ENCODE measurements around the gene RNF220.
A peak's percentile ranks its signal among the peaks of the same experiment; 100 is the strongest.
"Not testable (repeated sequence)": the region's sequence is repeated elsewhere in the genome, so short reads cannot be mapped to it uniquely, and the experiment has no call there.

RNF220 gene

GRCh38 chr1:44661781-44662682 is 257.0 kb downstream of the RNF220 start:
- no peak for DNase-seq

- no peak for DNase-seq
Measured at GRCh38 chr1:44662683-44663030, 257.6 kb downstream of the RNF220 start.

- no peak for DNase-seq
Measured at GRCh38 chr1:44663417-44663816, 258.4 kb downstream of the RNF220 start.

GRCh38 chr1:44664730-44665370 is 259.8 kb downstream of the RNF220 start:
- DNase-seq, result no peak

GRCh38 chr1:44666719-44667118 is 261.7 kb downstream of the RNF220 start:
- DNase-seq, result not testable (repeated sequence)

- DNase-seq, result peak; percentile 10
Measured at GRCh38 chr1:44670751-44671640, 265.9 kb downstream of the RNF220 start.

GRCh38 chr1:44672254-44672955 is 267.4 kb downstream of the RNF220 start:
- DNase-seq, result no peak

- DNase-seq, result no peak
Measured at GRCh38 chr1:44672961-44673674, 268.1 kb downstream of the RNF220 start.

GRCh38 chr1:44673675-44674112 is 268.6 kb downstream of the RNF220 start:
- DNase-seq, result no peak

GRCh38 chr1:44674113-44675000 is 269.3 kb downstream of the RNF220 start, which contains the start of the genes ARMH1 and TMEM53:
Gene ARMH1 (plus strand): TSS chr1:44674714. CDS start chr1:44689698, 14,984 bp downstream.
Gene TMEM53 (minus strand): TSS chr1:44674481. CDS start chr1:44674391, 90 bp downstream.
- peak; percentile 96 for DNase-seq

GRCh38 chr1:44675186-44675585 is 270.1 kb downstream of the RNF220 start:
- no peak for DNase-seq

- no peak for DNase-seq
Measured at GRCh38 chr1:44676484-44677200, 271.6 kb downstream of the RNF220 start.

GRCh38 chr1:44677201-44677766 is 272.2 kb downstream of the RNF220 start:
- DNase-seq, result no peak

GRCh38 chr1:44678120-44678519 is 273.1 kb downstream of the RNF220 start:
- no peak for DNase-seq

- no peak for DNase-seq
Measured at GRCh38 chr1:44678626-44679025, 273.6 kb downstream of the RNF220 start.

GRCh38 chr1:44679468-44679867 is 274.4 kb downstream of the RNF220 start:
- no peak for DNase-seq

- DNase-seq, result no peak
Measured at GRCh38 chr1:44681905-44682882, 277.1 kb downstream of the RNF220 start.

- no peak for DNase-seq
Measured at GRCh38 chr1:44682883-44683265, 277.8 kb downstream of the RNF220 start.

Measured in activated CD8-positive, alpha-beta memory T cell treated with anti-CD3 and anti-CD28 coated beads, Interleukin-2, amount 50 U/mL, for 4 hours (primary cell).